K562 (cell line): ENCODE measurements around the gene SPNS1. TPM values are rescaled to one million over a fixed set of nuclear protein-coding genes. Genes with fewer than 3 reads are reported as not detected.

Source experiments
- ARID1B ChIP-seq: fragments of 450-650 bp; IDR thresholded peaks from 2 replicates; pipeline ENCODE4 v1.6.1; 2016; ENCODE audit warnings: antibody characterized with exemption, mild to moderate bottlenecking, inconsistent platforms
- CCAR2 ChIP-seq: fragments of 200-400 bp; formaldehyde crosslinking; IDR thresholded peaks from 2 replicates; pipeline ENCODE4 v1.6.1; 2017; ENCODE audit warnings: mild to moderate bottlenecking, low read depth, low read length
- CREM ChIP-seq: IDR thresholded peaks from 2 replicates; pipeline ENCODE4 v1.6.1; 2014; ENCODE audit warnings: antibody characterized with exemption, low read depth
- CXXC5 ChIP-seq: fragments of 250-450 bp; sonication (Bioruptor Pico); IDR thresholded peaks from 2 replicates; pipeline ENCODE4 v1.8.0; 2022; ENCODE audit warnings: inconsistent platforms, mild to moderate bottlenecking, moderate library complexity
- DNMT1 ChIP-seq: fragments of 450-650 bp; IDR thresholded peaks from 2 replicates; pipeline ENCODE4 v1.6.1; 2016; ENCODE audit warnings: antibody characterized with exemption, mild to moderate bottlenecking
- E2F3 ChIP-seq: fragments of 250-450 bp; sonication (Bioruptor Pico); IDR thresholded peaks from 2 replicates; pipeline ENCODE4 v1.4.0; 2020; ENCODE audit warnings: mild to moderate bottlenecking
- ELF4 ChIP-seq: fragments of 450-650 bp; formaldehyde crosslinking; IDR thresholded peaks from 2 replicates; pipeline ENCODE4 v1.4.0; 2022; ENCODE audit warnings: missing genetic modification characterization
- EP300 ChIP-seq: IDR thresholded peaks from 2 replicates; pipeline ENCODE4 v1.6.1; 2012; ENCODE audit warnings: low read length, improper control_type of control experiment
- ETV1 ChIP-seq: fragments of 450-650 bp; conservative IDR thresholded peaks from 2 replicates; pipeline ENCODE4 v1.6.1; 2016; ENCODE audit warnings: missing genetic modification characterization, control low read depth, low read depth, missing compliant biosample characterization
- ETV5 ChIP-seq: sonication (generic); formaldehyde crosslinking; IDR thresholded peaks from 2 replicates; pipeline ENCODE4 v1.4.0; 2020; ENCODE audit warnings: low read depth, mild to moderate bottlenecking, missing genetic modification reagents
- FOXA3 ChIP-seq, 2 experiments: fragments of 450-650 bp in 1 of 2; sonication (generic) in 1 of 2; formaldehyde crosslinking; IDR thresholded peaks in 1 of 2; conservative IDR thresholded peaks in 1 of 2; 2 replicates each; pipeline versions ENCODE4 v1.4.0 to v1.8.0; 2020 to 2022; ENCODE audit warnings: mild to moderate bottlenecking in 2 of 2, missing genetic modification reagents in 1 of 2
- ID3 ChIP-seq, 2 experiments: fragments of 250-450 bp in 1 of 2; fragments of 450-650 bp in 1 of 2; sonication (Bioruptor Pico) in 1 of 2; IDR thresholded peaks; 2 replicates each; pipeline versions ENCODE4 v1.6.1 to v1.8.0; 2016 to 2021; ENCODE audit warnings: mild to moderate bottlenecking in 2 of 2, moderate library complexity in 2 of 2, missing compliant biosample characterization in 1 of 2, missing genetic modification characterization in 1 of 2
- MECOM ChIP-seq: fragments of 250-450 bp; sonication (Bioruptor Pico); IDR thresholded peaks from 2 replicates; pipeline ENCODE4 v1.8.0; 2022; ENCODE audit warnings: inconsistent platforms
- NBN ChIP-seq: fragments of 450-650 bp; IDR thresholded peaks from 2 replicates; pipeline ENCODE4 v1.6.1; 2016; ENCODE audit warnings: low read depth, mild to moderate bottlenecking
- NFXL1 ChIP-seq: fragments of 450-650 bp; formaldehyde crosslinking; IDR thresholded peaks from 2 replicates; pipeline ENCODE4 v1.4.0; 2021; ENCODE audit warnings: mild to moderate bottlenecking
- PHF8 ChIP-seq: fragments of 200-600 bp; sonication (generic); IDR thresholded peaks from 2 replicates; pipeline ENCODE4 v1.6.1; 2012; ENCODE audit warnings: mixed run types, mild to moderate bottlenecking, inconsistent platforms, low read length, moderate library complexity, borderline replicate concordance
- POLR2A ChIP-seq: fragments of 450-650 bp; conservative IDR thresholded peaks from 2 replicates; pipeline ENCODE4 v1.6.1; 2016
- SP1 ChIP-seq: sonication (generic); formaldehyde crosslinking; IDR thresholded peaks from 2 replicates; pipeline ENCODE4 v1.8.1; 2022; ENCODE audit warnings: mild to moderate bottlenecking, missing genetic modification reagents
- STAT5A ChIP-seq: IDR thresholded peaks from 2 replicates; pipeline ENCODE4 v1.6.1; 2012; ENCODE audit warnings: low read length, inconsistent platforms, borderline replicate concordance
- TGIF2 ChIP-seq: sonication (generic); formaldehyde crosslinking; IDR thresholded peaks from 2 replicates; pipeline ENCODE4 v1.8.1; 2022; ENCODE audit warnings: mild to moderate bottlenecking, missing genetic modification reagents, moderate library complexity
- ZNF140 ChIP-seq: fragments of 250-450 bp; sonication (Bioruptor Pico); IDR thresholded peaks from 2 replicates; pipeline ENCODE4 v1.8.0; 2021; ENCODE audit warnings: moderate library complexity, mild to moderate bottlenecking, inconsistent platforms
- ZNF165 ChIP-seq: fragments of 250-450 bp; sonication (Bioruptor Pico); IDR thresholded peaks from 2 replicates; pipeline ENCODE4 v1.4.0; 2020; ENCODE audit warnings: borderline replicate concordance
- ZNF212 ChIP-seq: fragments of 450-650 bp; formaldehyde crosslinking; IDR thresholded peaks from 2 replicates; pipeline ENCODE4 v1.4.0; 2020; ENCODE audit warnings: mild to moderate bottlenecking
- ZNF445 ChIP-seq: fragments of 250-450 bp; sonication (Bioruptor Pico); IDR thresholded peaks from 2 replicates; pipeline ENCODE4 v1.4.0; 2020; ENCODE audit warnings: low read depth, mild to moderate bottlenecking, moderate library complexity
- ZNF584 ChIP-seq: fragments of 200-800 bp; sonication (Bioruptor generic); IDR thresholded peaks from 2 replicates; pipeline ENCODE4 v1.6.1; 2016; ENCODE audit warnings: low read depth, mild to moderate bottlenecking, missing genetic modification characterization, missing compliant biosample characterization
- ZNF644 ChIP-seq: fragments of 200-800 bp; sonication (Bioruptor generic); IDR thresholded peaks from 2 replicates; pipeline ENCODE4 v1.6.1; 2016; ENCODE audit warnings: low read depth, missing genetic modification characterization, missing compliant biosample characterization
- ZNF785 ChIP-seq: fragments of 250-450 bp; sonication (Bioruptor Pico); IDR thresholded peaks from 2 replicates; pipeline ENCODE4 v1.4.0; 2020; ENCODE audit warnings: mild to moderate bottlenecking
- polyA plus RNA-seq, 8 experiments: library from polyadenylated mRNA; depleted of rRNA in 4 of 8; stranded (reverse) in 5 of 8; unstranded in 3 of 8; fragments of >200 nt; fragmentation: Nextera tagmentation in 2 of 8; fragmentation: Illumina TruSeq in 1 of 8; extraction: Ambion mirVana in 2 of 8; extraction: Trizol in 1 of 8; gene quantifications; 2 replicates each; pipeline versions ENCODE4 v1.2.1 to v1.2.3, GENCODE V29; 2011 to 2014; ENCODE audit warnings: inconsistent platforms in 1 of 8, missing spikeins in 1 of 8
- total RNA-seq, 7 experiments: library from RNA; depleted of rRNA in 6 of 7; stranded (reverse); fragments of >200 nt in 6 of 7; fragmentation: Illumina TruSeq in 2 of 7; extraction: Trizol in 2 of 7; gene quantifications; 2 replicates each; pipeline versions ENCODE4 v1.2.1 to v1.2.3, GENCODE V29; 2011 to 2021; ENCODE audit warnings: low replicate concordance in 1 of 7
- TF ChIP-seq, protein P1 (sequence below): sonication (generic); formaldehyde crosslinking; IDR thresholded peaks from 2 replicates; pipeline ENCODE4 v1.8.1; 2022; ENCODE audit warnings: missing genetic modification reagents
- TF ChIP-seq, protein P2 (sequence below): fragments of 250-450 bp; sonication (Bioruptor Pico); IDR thresholded peaks from 2 replicates; pipeline ENCODE4 v1.6.1; 2021; ENCODE audit warnings: mild to moderate bottlenecking

The SPNS1 gene
- total and polyA plus RNA-seq, 9 of the 15 experiments (the other 6 are each of a cell fraction or from before 2014, with no cell fraction given), result 0.58 to 64.9 (median 13.7) TPM

- no peak for TF ChIP-seq TGIF2 (CRISPR knock-in tag)
- no peak for TF ChIP-seq ZNF785 (CRISPR knock-in tag)
- peak; percentile 64 for TF ChIP-seq EP300
- TF ChIP-seq PHF8, result peak; percentile 81; the same call in 1 of the 2 replicates
- TF ChIP-seq MECOM, result peak; percentile 62; the same call in 1 of the 2 replicates
- TF ChIP-seq NBN, result no peak
- no peak for TF ChIP-seq ZNF584 (CRISPR knock-in tag)
- TF ChIP-seq, protein P1, sequence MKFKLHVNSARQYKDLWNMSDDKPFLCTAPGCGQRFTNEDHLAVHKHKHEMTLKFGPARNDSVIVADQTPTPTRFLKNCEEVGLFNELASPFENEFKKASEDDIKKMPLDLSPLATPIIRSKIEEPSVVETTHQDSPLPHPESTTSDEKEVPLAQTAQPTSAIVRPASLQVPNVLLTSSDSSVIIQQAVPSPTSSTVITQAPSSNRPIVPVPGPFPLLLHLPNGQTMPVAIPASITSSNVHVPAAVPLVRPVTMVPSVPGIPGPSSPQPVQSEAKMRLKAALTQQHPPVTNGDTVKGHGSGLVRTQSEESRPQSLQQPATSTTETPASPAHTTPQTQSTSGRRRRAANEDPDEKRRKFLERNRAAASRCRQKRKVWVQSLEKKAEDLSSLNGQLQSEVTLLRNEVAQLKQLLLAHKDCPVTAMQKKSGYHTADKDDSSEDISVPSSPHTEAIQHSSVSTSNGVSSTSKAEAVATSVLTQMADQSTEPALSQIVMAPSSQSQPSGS (CRISPR knock-in tag), result no peak
- no peak for TF ChIP-seq ZNF445 (CRISPR knock-in tag)
- 0 out of 2 replicates have a peak, but pooled peaks have one; percentile 24 for TF ChIP-seq ZNF644 (tag)
- no peak for TF ChIP-seq CCAR2
- TF ChIP-seq ZNF212 (CRISPR knock-in tag), result no peak
- TF ChIP-seq E2F3 (CRISPR knock-in tag), result no peak
- TF ChIP-seq DNMT1, result no peak
- TF ChIP-seq ETV1 (tag), result peak; percentile 60; the same call in 1 of the 2 replicates
- TF ChIP-seq SP1 (CRISPR knock-in tag), result peak; percentile 89
- no peak for TF ChIP-seq ID3 (CRISPR knock-in tag; IDR thresholded peaks at IDR 0.05)
- TF ChIP-seq ID3 (tag; IDR thresholded peaks at IDR 0.05), result no peak
- TF ChIP-seq NFXL1 (CRISPR knock-in tag), result no peak
- TF ChIP-seq POLR2A, result peak; percentile 82
- TF ChIP-seq, protein P2, sequence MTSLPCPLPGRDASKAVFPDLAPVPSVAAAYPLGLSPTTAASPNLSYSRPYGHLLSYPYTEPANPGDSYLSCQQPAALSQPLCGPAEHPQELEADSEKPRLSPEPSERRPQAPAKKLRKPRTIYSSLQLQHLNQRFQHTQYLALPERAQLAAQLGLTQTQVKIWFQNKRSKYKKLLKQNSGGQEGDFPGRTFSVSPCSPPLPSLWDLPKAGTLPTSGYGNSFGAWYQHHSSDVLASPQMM, result no peak
- peak; percentile 32; the same call in 1 of the 2 replicates for TF ChIP-seq ETV5 (CRISPR knock-in tag)
- TF ChIP-seq ZNF165 (CRISPR knock-in tag), result no peak
- 0 out of 4 replicates have a peak, but pooled peaks of 1 of the 2 experiments have one; percentile 44 for TF ChIP-seq FOXA3 (CRISPR knock-in tag; conservative IDR thresholded peaks at IDR 0.05 in 1 of 2, IDR thresholded peaks at IDR 0.05 in 1 of 2)
- peak; percentile 96 for TF ChIP-seq CXXC5 (CRISPR knock-in tag)
- no peak for TF ChIP-seq ELF4 (CRISPR knock-in tag)
- no peak for TF ChIP-seq STAT5A
- no peak; the same call in 1 of the 2 replicates for TF ChIP-seq ARID1B
- peak; percentile 83 for TF ChIP-seq CREM
- no peak for TF ChIP-seq ZNF140 (CRISPR knock-in tag)
These were observed at the start of gene SPNS1 (continued) for GRCh38 chr16:28974437-28975157.
